AG09319 (cell line): Measurements from ENCODE around the gene RACK1.

Experiments
- DNase-seq: peaks from one replicate; pipeline ENCODE4 v3.0.0-alpha.2; 2010; ENCODE audit warnings: low read depth; ENCODE audit errors: extremely low read depth
- TF ChIP-seq, protein P1 (sequence below): IDR thresholded peaks from 2 replicates; pipeline ENCODE4 v1.5.1; 2011; ENCODE audit warnings: low read depth, mild to moderate bottlenecking, inconsistent platforms, low read length, moderate library complexity

The RACK1 gene

GRCh38 chr5:181204826-181205760, 38.6 kb downstream of the RACK1 start, which contains the start of gene TRIM7:
TSS of gene TRIM7 (minus strand) at chr5:181205196. CDS start at chr5:181205110, 86 bp downstream.
- TF ChIP-seq, protein P1, sequence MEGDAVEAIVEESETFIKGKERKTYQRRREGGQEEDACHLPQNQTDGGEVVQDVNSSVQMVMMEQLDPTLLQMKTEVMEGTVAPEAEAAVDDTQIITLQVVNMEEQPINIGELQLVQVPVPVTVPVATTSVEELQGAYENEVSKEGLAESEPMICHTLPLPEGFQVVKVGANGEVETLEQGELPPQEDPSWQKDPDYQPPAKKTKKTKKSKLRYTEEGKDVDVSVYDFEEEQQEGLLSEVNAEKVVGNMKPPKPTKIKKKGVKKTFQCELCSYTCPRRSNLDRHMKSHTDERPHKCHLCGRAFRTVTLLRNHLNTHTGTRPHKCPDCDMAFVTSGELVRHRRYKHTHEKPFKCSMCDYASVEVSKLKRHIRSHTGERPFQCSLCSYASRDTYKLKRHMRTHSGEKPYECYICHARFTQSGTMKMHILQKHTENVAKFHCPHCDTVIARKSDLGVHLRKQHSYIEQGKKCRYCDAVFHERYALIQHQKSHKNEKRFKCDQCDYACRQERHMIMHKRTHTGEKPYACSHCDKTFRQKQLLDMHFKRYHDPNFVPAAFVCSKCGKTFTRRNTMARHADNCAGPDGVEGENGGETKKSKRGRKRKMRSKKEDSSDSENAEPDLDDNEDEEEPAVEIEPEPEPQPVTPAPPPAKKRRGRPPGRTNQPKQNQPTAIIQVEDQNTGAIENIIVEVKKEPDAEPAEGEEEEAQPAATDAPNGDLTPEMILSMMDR = no peak
- DNase-seq = no peak

DNA sequence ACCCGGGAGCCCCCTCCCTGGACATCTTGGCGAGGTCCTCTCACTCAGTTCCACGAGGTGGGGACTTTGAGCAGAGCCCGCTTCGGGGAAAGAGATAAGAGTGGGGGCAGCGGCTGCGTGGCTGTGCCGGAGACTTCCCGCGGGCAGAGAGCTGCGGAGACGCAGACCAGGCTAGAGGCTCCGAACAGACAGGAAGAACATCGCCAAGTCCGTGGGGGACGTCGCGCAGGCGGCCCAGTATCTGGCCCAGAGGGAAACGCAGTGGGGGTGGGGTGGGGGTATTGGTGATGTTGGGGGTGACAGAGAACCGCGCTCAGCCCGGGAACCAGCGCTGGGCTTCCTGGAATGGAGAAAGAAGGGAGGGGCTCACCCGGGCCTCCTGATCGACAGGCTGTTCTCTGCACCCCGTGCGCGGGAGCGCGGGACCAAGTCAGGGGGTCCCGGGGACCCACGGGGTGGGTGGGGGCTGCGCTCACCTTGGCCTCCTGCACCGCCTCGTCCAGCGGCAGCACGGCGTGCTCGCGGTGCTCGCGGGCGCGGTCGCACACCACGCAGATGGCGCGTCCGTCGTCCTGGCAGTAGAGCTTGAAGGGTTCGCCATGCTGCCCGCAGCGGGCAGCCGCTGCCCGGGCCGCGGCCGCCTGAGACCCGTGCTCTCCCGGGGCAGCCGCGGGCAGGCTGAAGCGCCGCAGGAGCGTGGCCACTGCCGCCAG, 39.4 kb downstream of the RACK1 start:
- no peak for DNase-seq
- TF ChIP-seq, protein P1 = no peak; the same call in 1 of the 2 replicates

- no peak for DNase-seq
- TF ChIP-seq, protein P1 = no peak
These were observed 40.0 kb downstream of the RACK1 start for GRCh38 chr5:181203777-181204112.

- DNase-seq = no peak
- TF ChIP-seq, protein P1 = no peak
These were observed 40.5 kb downstream of the RACK1 start for GRCh38 chr5:181203093-181203711.

DNA sequence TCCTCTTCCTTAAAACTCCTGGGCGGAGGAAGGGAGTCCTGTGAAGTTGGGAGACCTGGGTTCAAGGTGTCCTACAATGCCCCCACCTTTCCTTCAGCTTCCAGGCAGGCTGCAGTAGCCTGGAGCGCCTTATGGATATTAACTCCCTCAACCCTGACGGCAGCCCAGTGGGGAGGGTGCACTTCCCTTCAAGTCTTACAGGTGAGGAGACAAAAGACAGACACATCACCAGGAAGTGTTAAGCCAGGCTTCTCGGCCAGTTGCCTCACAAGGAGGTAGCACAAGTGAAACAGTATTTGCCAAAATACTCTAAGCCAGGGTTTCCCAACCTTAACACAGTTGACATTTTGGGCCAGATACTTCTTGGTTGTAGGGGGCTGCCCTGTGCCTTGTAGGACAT, 42.9 kb downstream of the RACK1 start:
- TF ChIP-seq, protein P1 = no peak
- no peak for DNase-seq

DNA sequence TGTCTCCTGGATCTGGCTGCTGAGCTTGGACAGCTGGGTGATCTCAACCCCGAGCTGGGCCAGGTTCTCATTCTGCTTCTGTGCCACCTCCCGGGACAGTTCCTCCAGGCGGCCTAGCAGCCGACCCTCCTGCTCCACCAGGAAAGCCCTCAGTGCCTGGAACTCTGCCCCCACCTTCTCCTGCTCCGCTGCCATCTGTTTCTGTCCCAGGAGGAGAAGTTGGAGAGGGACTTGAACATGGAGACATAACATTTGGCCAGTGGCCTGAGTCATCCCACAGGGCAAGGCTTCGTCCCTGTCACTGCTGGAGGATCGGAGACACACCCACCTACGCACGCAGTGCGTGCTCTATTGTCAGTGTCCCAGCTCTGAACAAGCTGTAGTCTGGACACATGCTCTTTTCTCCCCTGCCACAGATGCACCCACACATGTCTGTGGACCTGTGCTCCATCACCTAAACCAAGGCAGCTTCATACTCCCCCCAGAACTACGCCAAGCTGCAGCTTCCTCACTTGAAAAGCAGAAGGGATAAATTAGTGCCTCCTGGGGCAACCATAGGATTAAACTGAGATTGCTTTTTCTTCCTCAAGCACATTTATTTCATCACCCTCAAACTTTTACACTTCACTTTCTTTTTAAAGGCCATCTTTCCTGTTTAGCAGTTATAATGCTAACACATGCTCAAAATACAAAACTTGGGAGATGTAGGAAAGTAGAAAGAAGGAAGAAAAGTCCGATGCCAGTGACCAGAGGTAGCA, 43.6 kb downstream of the RACK1 start:
- TF ChIP-seq, protein P1 = no peak
- no peak for DNase-seq
